K562 (cell line): ENCODE data around the gene MYL12B. TPM values are rescaled to one million over a fixed set of nuclear protein-coding genes. Genes with fewer than 3 reads are reported as not detected.

ENCODE experiments used
- ADNP ChIP-seq: fragments of 200-800 bp; sonication (Bioruptor generic); IDR thresholded peaks from 2 replicates; pipeline ENCODE4 v1.6.1; 2016; ENCODE audit warnings: missing genetic modification characterization, missing compliant biosample characterization
- CREBBP ChIP-seq: IDR thresholded peaks from one replicate; pipeline ENCODE4 v1.6.1; 2012; ENCODE audit warnings: low read depth, mild to moderate bottlenecking, control low read depth, inconsistent platforms, low read length
- DACH1 ChIP-seq: fragments of 450-650 bp; IDR thresholded peaks from 2 replicates; pipeline ENCODE4 v1.6.1; 2018; ENCODE audit not compliant: partially characterized antibody
- DMBX1 ChIP-seq: fragments of 250-450 bp; sonication (Bioruptor Pico); IDR thresholded peaks from 2 replicates; pipeline ENCODE4 v1.8.0; 2022; ENCODE audit warnings: inconsistent platforms, mild to moderate bottlenecking, moderate library complexity, borderline replicate concordance
- ELK3 ChIP-seq: fragments of 450-650 bp; formaldehyde crosslinking; IDR thresholded peaks from 2 replicates; pipeline ENCODE4 v1.4.0; 2020; ENCODE audit warnings: mild to moderate bottlenecking
- ETV5 ChIP-seq: sonication (generic); formaldehyde crosslinking; IDR thresholded peaks from 2 replicates; pipeline ENCODE4 v1.4.0; 2020; ENCODE audit warnings: low read depth, mild to moderate bottlenecking, missing genetic modification reagents
- EWSR1 ChIP-seq: fragments of 450-650 bp; IDR thresholded peaks from 2 replicates; pipeline ENCODE4 v1.6.1; 2018; ENCODE audit warnings: borderline replicate concordance, mild to moderate bottlenecking, low read depth, moderate library complexity; ENCODE audit not compliant: partially characterized antibody
- FOXJ2 ChIP-seq: fragments of 200-800 bp; sonication (Bioruptor generic); IDR thresholded peaks from 2 replicates; pipeline ENCODE4 v1.6.1; 2016; ENCODE audit warnings: missing genetic modification characterization, missing compliant biosample characterization
- HBP1 ChIP-seq: fragments of 450-650 bp; formaldehyde crosslinking; IDR thresholded peaks from 2 replicates; pipeline ENCODE4 v1.4.0; 2022; ENCODE audit warnings: missing genetic modification characterization
- NR4A1 ChIP-seq, 2 experiments: fragments of 250-450 bp in 1 of 2; fragments of 450-650 bp in 1 of 2; sonication (Bioruptor Pico) in 1 of 2; IDR thresholded peaks; 2 replicates each; pipeline versions ENCODE4 v1.4.0 to v1.6.1; 2016 to 2020; ENCODE audit warnings: mild to moderate bottlenecking in 2 of 2, missing compliant biosample characterization in 1 of 2, missing genetic modification characterization in 1 of 2, moderate library complexity in 1 of 2
- POLR2B ChIP-seq: fragments of 450-650 bp; IDR thresholded peaks from 2 replicates; pipeline ENCODE4 v1.6.1; 2018; ENCODE audit warnings: low read depth; ENCODE audit not compliant: partially characterized antibody
- RBM25 ChIP-seq: fragments of 200-400 bp; formaldehyde crosslinking; IDR thresholded peaks from 2 replicates; pipeline ENCODE4 v1.6.1; 2018; ENCODE audit warnings: low read length, low read depth, moderate library complexity; ENCODE audit not compliant: severe bottlenecking
- TAL1 ChIP-seq: fragments of 450-650 bp; IDR thresholded peaks from 2 replicates; pipeline ENCODE4 v1.6.1; 2016; ENCODE audit warnings: mild to moderate bottlenecking
- TARDBP ChIP-seq: fragments of 450-650 bp; IDR thresholded peaks from 2 replicates; pipeline ENCODE4 v1.6.1; 2016
- ZKSCAN8 ChIP-seq: fragments of 200-800 bp; sonication (Bioruptor generic); IDR thresholded peaks from 2 replicates; pipeline ENCODE4 v1.6.1; 2016; ENCODE audit warnings: missing genetic modification characterization, missing compliant biosample characterization
- ZNF197 ChIP-seq: fragments of 200-800 bp; sonication (Bioruptor generic); IDR thresholded peaks from 2 replicates; pipeline ENCODE4 v1.6.1; 2016; ENCODE audit warnings: low read depth, missing genetic modification characterization, missing compliant biosample characterization
- ZNF217 ChIP-seq: sonication (generic); formaldehyde crosslinking; IDR thresholded peaks from 2 replicates; pipeline ENCODE4 v1.8.0; 2022; ENCODE audit warnings: mild to moderate bottlenecking, missing genetic modification reagents
- ZNF263 ChIP-seq: sonication (generic); formaldehyde crosslinking; IDR thresholded peaks from 2 replicates; pipeline ENCODE4 v1.8.0; 2022; ENCODE audit warnings: mild to moderate bottlenecking, missing genetic modification reagents, borderline replicate concordance
- polyA plus RNA-seq, 8 experiments: library from polyadenylated mRNA; depleted of rRNA in 4 of 8; stranded (reverse) in 5 of 8; unstranded in 3 of 8; fragments of >200 nt; fragmentation: Nextera tagmentation in 2 of 8; fragmentation: Illumina TruSeq in 1 of 8; extraction: Ambion mirVana in 2 of 8; extraction: Trizol in 1 of 8; gene quantifications; 2 replicates each; pipeline versions ENCODE4 v1.2.1 to v1.2.3, GENCODE V29; 2011 to 2014; ENCODE audit warnings: inconsistent platforms in 1 of 8, missing spikeins in 1 of 8
- total RNA-seq, 7 experiments: library from RNA; depleted of rRNA in 6 of 7; stranded (reverse); fragments of >200 nt in 6 of 7; fragmentation: Illumina TruSeq in 2 of 7; extraction: Trizol in 2 of 7; gene quantifications; 2 replicates each; pipeline versions ENCODE4 v1.2.1 to v1.2.3, GENCODE V29; 2011 to 2021; ENCODE audit warnings: low replicate concordance in 1 of 7
- TF ChIP-seq, protein P1 (sequence below), 2 experiments: fragments of 450-650 bp in 1 of 2; sonication (generic) in 1 of 2; formaldehyde crosslinking in 1 of 2; IDR thresholded peaks in 1 of 2; conservative IDR thresholded peaks in 1 of 2; 2 replicates each; pipeline versions ENCODE4 v1.6.1 to v1.8.1; 2016 to 2023; ENCODE audit warnings: mild to moderate bottlenecking in 2 of 2, moderate library complexity in 2 of 2, inconsistent platforms in 1 of 2, missing genetic modification reagents in 1 of 2
- TF ChIP-seq, protein P2 (sequence below): fragments of 450-650 bp; IDR thresholded peaks from 2 replicates; pipeline ENCODE4 v1.6.1; 2018; ENCODE audit not compliant: partially characterized antibody

MYL12B gene
- total and polyA plus RNA-seq, 9 of the 15 experiments (the other 6 are each of a cell fraction or from before 2014, with no cell fraction given): 220 to 995 (median 463) TPM

DNA sequence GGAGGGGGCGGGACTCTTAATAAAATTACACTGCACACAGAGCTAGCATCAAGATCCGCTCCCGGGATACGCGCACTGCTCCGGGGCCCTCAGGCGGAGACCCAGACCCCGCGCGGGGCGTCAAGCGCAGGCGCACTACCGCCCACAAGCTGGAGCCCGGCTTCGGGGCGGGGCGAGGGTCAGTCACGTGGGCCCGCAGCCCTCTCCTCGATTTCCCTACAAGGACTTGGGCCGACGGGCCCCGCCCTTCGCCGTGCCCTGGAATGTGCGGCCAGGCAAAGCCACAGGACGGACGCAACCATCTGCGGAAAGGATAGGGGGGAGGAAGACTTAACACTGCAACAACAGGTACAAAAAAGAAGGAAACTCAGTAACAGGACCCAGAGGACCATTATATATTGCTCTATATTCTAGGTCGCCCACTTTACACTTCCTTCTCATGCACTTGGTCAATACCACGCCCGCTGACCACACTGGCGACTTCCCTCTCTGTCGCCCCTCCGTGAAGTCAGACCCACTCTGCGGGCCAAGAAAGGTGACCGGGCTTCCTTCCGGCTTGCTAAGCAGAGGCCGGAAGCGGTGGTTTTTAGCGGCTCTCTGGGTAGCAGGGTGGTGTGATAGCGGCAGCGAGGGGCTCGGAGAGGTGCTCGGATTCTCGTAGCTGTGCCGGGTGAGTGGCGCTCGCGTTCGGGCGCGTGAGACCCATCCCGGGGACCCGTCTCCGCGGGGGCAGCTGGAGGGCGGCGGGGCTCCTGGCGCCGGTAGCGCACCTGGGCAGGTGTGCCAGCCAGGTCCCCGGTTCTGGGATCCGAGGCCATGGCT lies 14.5 kb upstream of the MYL12B start, which contains the start of gene MYL12A (continued):
- TF ChIP-seq, protein P1, sequence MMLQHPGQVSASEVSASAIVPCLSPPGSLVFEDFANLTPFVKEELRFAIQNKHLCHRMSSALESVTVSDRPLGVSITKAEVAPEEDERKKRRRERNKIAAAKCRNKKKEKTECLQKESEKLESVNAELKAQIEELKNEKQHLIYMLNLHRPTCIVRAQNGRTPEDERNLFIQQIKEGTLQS (IDR thresholded peaks at IDR 0.05): no peak
- TF ChIP-seq, protein P1 (CRISPR knock-in tag; conservative IDR thresholded peaks at IDR 0.05): no peak
- TF ChIP-seq FOXJ2 (tag) (peak; percentile 87), ZNF197 (CRISPR knock-in tag) (no peak), ZKSCAN8 (CRISPR knock-in tag) (no peak), ELK3 (CRISPR knock-in tag) (0 out of 2 replicates have a peak, but pooled peaks have one; percentile 26), POLR2B (peak; percentile 99), CREBBP (no peak), HBP1 (CRISPR knock-in tag) (peak; percentile 91), DACH1 (no peak), ZNF217 (no peak), ETV5 (CRISPR knock-in tag) (peak; percentile 99), DMBX1 (CRISPR knock-in tag) (no peak), TARDBP (no peak), EWSR1 (no peak), NR4A1 (CRISPR knock-in tag; IDR thresholded peaks at IDR 0.05) (no peak), NR4A1 (tag; IDR thresholded peaks at IDR 0.05) (no peak), RBM25 (peak; percentile 95), ZNF263 (peak; percentile 14; the same call in 1 of the 2 replicates), TAL1 (no peak), ADNP (tag) (no peak)
- TF ChIP-seq, protein P2, sequence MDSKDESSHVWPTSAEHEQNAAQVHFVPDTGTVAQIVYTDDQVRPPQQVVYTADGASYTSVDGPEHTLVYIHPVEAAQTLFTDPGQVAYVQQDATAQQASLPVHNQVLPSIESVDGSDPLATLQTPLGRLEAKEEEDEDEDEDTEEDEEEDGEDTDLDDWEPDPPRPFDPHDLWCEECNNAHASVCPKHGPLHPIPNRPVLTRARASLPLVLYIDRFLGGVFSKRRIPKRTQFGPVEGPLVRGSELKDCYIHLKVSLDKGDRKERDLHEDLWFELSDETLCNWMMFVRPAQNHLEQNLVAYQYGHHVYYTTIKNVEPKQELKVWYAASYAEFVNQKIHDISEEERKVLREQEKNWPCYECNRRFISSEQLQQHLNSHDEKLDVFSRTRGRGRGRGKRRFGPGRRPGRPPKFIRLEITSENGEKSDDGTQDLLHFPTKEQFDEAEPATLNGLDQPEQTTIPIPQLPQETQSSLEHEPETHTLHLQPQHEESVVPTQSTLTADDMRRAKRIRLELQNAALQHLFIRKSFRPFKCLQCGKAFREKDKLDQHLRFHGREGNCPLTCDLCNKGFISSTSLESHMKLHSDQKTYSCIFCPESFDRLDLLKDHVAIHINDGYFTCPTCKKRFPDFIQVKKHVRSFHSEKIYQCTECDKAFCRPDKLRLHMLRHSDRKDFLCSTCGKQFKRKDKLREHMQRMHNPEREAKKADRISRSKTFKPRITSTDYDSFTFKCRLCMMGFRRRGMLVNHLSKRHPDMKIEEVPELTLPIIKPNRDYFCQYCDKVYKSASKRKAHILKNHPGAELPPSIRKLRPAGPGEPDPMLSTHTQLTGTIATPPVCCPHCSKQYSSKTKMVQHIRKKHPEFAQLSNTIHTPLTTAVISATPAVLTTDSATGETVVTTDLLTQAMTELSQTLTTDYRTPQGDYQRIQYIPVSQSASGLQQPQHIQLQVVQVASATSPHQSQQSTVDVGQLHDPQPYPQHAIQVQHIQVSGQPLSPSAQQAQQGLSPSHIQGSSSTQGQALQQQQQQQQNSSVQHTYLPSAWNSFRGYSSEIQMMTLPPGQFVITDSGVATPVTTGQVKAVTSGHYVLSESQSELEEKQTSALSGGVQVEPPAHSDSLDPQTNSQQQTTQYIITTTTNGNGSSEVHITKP: no peak
